ENCODE measurements around the gene AHCTF1. TPM values are rescaled to one million over a fixed set of nuclear protein-coding genes. Genes with fewer than 3 reads are reported as not detected.

AHCTF1 gene
- total and polyA plus RNA-seq, 2 experiments from 2014 or later = 7.6 to 19.5 TPM

DNA sequence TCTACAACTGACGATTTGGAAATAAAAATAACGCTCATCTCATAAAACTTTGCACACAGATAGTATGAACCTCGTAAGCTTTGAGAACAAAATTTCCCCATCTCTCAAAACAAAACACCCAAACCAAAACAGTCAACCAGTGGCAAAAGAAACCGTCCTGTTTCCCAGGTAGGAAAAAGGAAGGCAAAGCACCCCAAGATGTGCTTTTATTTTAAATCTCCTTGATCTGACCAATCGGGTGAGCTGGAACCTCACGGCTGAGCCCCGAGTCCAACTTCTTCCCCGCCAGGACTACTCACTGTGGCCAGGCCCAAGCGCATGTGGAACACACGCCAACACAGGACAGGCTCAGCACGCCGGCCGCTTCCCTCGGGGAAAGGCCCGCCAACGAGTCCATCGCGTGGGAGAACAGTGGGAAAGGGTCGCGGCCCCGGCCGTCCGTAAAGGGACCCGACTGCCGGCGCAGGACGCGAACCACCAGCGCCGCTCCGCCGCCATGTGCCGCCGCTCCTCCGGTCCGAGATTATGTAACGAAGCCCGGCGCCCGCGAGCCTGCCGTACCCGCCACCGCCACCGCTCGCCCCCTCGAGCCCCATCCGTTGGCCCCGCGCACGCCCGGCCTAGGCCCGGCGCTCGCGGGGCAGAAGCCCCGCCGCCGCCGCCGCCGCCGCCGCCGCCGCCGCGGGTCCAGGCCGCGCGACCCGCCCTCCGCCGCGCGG is 759 bp downstream of the AHCTF1 start:
- Histone ChIP-seq H3K4me1 (ENCODE audit: insufficient read depth) (peaks cover 12% of the 10 kb centered on the region; the same call in 1 of the 2 replicates), H3F3A (ENCODE audit: insufficient read depth) (peaks cover 33% of the 10 kb centered on the region), H3K79me2 (ENCODE audit: insufficient read depth) (peaks cover 51% of the 10 kb centered on the region), H2AFZ (peak overlapping the region; percentile 64), H4K20me1 (ENCODE audit: insufficient read depth) (0 out of 2 replicates have a peak, but pooled peaks cover 5% of the 10 kb centered on the region), H3K36me3 (ENCODE audit: low read depth) (peaks cover 5% of the 10 kb centered on the region), H3K4me2 (ENCODE audit: unreplicated experiment) (peak overlapping the region; percentile 81), H3K4me3 (peak overlapping the region; percentile 78), H3K9ac (peak overlapping the region; percentile 94), H3K27ac (peak overlapping the region; percentile 79), H3K9me3 (ENCODE audit: low read depth) (no peaks in the 10 kb centered on the region), H3K27me3 (replicated peaks; ENCODE audit: insufficient read depth) (no peaks in the 10 kb centered on the region), H3K9me2 (ENCODE audit: insufficient read depth) (no peaks in the 10 kb centered on the region)
- TF ChIP-seq EZH2phosphoT487 (IDR thresholded peaks at IDR 0.05; ENCODE audit: insufficient read depth, low read depth) (no peak), EZH2 (IDR thresholded peaks at IDR 0.05; ENCODE audit: insufficient read depth, poor library complexity, severe bottlenecking) (no peak)
- DNase-seq = peak; percentile 87
- in situ Hi-C loops (cut with MboI) = no loop called here
- 1% methylated on average over 21 to 75 of the region's 76 CpGs for WGBS, 2 experiments (ENCODE audit: low coverage in 1 of 2, low lambda C conversion rate in 2 of 2, missing lambda C conversion rate in 2 of 2)

DNA sequence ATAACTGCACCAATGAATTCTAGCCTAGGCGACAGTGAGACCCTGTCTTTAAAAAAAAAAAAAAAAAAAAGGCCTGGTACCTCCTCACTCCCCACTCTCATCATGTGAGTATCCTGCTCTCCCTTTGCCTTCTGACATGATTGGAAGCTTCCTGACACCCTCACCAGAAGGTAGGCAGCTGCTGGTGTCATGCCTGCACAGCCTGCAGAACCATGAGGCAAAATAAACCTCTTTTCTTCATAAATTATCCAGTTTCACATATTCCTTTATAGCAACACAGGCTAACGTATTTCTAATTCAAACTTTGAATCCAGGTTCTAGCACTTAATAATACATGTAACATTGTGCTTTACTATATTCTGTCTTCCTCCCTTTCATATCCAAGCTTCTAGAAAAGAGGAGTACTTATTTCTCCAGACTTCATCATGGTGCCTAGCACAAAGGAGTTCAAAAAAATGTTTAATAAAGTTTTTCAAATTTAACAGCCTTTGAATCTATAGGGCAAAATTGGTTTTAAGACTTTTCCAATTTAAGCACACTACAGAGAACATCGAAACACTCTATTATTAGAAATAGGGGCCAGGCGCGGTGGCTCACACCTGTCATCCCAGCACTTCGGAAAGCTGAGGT is 5.6 kb downstream of the AHCTF1 start:
- TF ChIP-seq EZH2phosphoT487 (IDR thresholded peaks at IDR 0.05; ENCODE audit: insufficient read depth, low read depth) (no peak), EZH2 (IDR thresholded peaks at IDR 0.05; ENCODE audit: insufficient read depth, poor library complexity, severe bottlenecking) (no peak)
- H3K4me3 ChIP-seq = no peak overlapping the region
- peaks cover 14% of the 10 kb centered on the region for H3K4me1 ChIP-seq (ENCODE audit: insufficient read depth)
- H3K27me3 ChIP-seq (replicated peaks; ENCODE audit: insufficient read depth) = no peaks in the 10 kb centered on the region
- H3K9me2 ChIP-seq (ENCODE audit: insufficient read depth) = no peaks in the 10 kb centered on the region
- peaks cover 100% of the 10 kb centered on the region for H3K79me2 ChIP-seq (ENCODE audit: insufficient read depth)
- in situ Hi-C loops (cut with MboI) = no loop called here
- no peak overlapping the region for H2AFZ ChIP-seq
- H3K36me3 ChIP-seq (ENCODE audit: low read depth) = peaks cover 5% of the 10 kb centered on the region
- H3F3A ChIP-seq (ENCODE audit: insufficient read depth) = peaks cover 29% of the 10 kb centered on the region
- no peak for DNase-seq
- H3K27ac ChIP-seq = no peak overlapping the region
- H3K4me2 ChIP-seq (ENCODE audit: unreplicated experiment) = no peak overlapping the region
- H3K9me3 ChIP-seq (ENCODE audit: low read depth) = no peaks in the 10 kb centered on the region
- no peak overlapping the region for H3K9ac ChIP-seq
- 0 out of 2 replicates have a peak, but pooled peaks cover 5% of the 10 kb centered on the region for H4K20me1 ChIP-seq (ENCODE audit: insufficient read depth)
- WGBS, 2 experiments (ENCODE audit: low coverage in 1 of 2, low lambda C conversion rate in 2 of 2, missing lambda C conversion rate in 2 of 2) = 100% methylated on average over 6 of the region's 6 CpGs

DNA sequence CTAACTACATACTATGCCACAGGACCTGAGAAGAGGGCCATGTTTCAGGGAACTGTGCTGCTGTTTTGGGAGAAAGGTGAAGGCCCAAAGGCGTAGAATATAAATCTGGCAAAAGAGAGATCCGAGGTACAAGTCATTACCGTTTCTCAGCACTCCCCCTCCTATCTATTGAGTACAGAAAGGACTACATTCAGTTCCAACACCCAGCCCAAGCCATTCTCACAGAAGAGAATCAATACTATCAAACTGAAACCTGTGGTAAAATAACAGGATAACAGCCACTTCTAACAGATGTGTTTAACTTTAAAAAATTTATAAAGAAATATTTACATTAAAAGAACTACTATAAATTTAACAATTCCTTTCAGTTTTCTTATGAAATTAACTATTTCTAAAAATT is 7.8 kb downstream of the AHCTF1 start:
- H3K9me2 ChIP-seq (ENCODE audit: insufficient read depth) = no peaks in the 10 kb centered on the region
- peaks cover 8% of the 10 kb centered on the region for H3F3A ChIP-seq (ENCODE audit: insufficient read depth)
- no peak overlapping the region for H3K27ac ChIP-seq
- DNase-seq = no peak
- peaks cover 3% of the 10 kb centered on the region for H3K36me3 ChIP-seq (ENCODE audit: low read depth)
- 81 to 94% methylated on average over 3 of the region's 3 CpGs for WGBS, 2 experiments (ENCODE audit: low coverage in 1 of 2, low lambda C conversion rate in 2 of 2, missing lambda C conversion rate in 2 of 2)
- no peaks in the 10 kb centered on the region for H3K27me3 ChIP-seq (replicated peaks; ENCODE audit: insufficient read depth)
- 0 out of 2 replicates have a peak, but pooled peaks cover 5% of the 10 kb centered on the region for H4K20me1 ChIP-seq (ENCODE audit: insufficient read depth)
- no peak overlapping the region for H3K4me3 ChIP-seq
- H3K79me2 ChIP-seq (ENCODE audit: insufficient read depth) = peaks cover 100% of the 10 kb centered on the region
- in situ Hi-C loops (cut with MboI) = no loop called here
- TF ChIP-seq EZH2 (IDR thresholded peaks at IDR 0.05; ENCODE audit: insufficient read depth, poor library complexity, severe bottlenecking) (no peak), EZH2phosphoT487 (IDR thresholded peaks at IDR 0.05; ENCODE audit: insufficient read depth, low read depth) (no peak)
- no peaks in the 10 kb centered on the region for H3K9me3 ChIP-seq (ENCODE audit: low read depth)
- H2AFZ ChIP-seq = no peak overlapping the region
- peaks cover 4% of the 10 kb centered on the region; the same call in 1 of the 2 replicates for H3K4me1 ChIP-seq (ENCODE audit: insufficient read depth)
- no peak overlapping the region for H3K4me2 ChIP-seq (ENCODE audit: unreplicated experiment)
- no peak overlapping the region for H3K9ac ChIP-seq

DNA sequence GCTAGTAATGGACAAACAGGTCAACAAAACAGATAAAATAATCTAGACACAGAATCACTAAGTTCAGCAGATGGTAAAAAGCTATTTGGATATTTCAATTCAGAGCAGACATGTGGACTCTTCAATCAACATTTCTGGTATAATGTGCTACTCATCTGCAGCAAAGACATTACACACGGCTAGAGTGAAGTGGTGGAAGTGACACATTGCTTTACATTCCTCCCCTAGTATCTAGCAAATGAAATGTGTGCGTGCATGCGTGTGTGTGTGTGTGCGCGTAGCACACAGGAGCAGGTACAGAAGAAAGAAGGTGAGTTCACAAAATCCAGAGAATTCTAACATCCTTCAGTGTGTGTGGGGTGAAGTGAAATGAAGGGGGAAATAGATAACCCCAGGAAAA is 8.3 kb downstream of the AHCTF1 start:
- H3K9ac ChIP-seq = no peak overlapping the region
- H3K4me3 ChIP-seq = no peak overlapping the region
- H3K9me2 ChIP-seq (ENCODE audit: insufficient read depth) = no peaks in the 10 kb centered on the region
- peaks cover 4% of the 10 kb centered on the region for H3F3A ChIP-seq (ENCODE audit: insufficient read depth)
- no peak for DNase-seq
- H3K79me2 ChIP-seq (ENCODE audit: insufficient read depth) = peaks cover 100% of the 10 kb centered on the region
- in situ Hi-C loops (cut with MboI) = no loop called here
- H4K20me1 ChIP-seq (ENCODE audit: insufficient read depth) = 0 out of 2 replicates have a peak, but pooled peaks cover 6% of the 10 kb centered on the region
- no peak for TF ChIP-seq EZH2 (IDR thresholded peaks at IDR 0.05; ENCODE audit: insufficient read depth, poor library complexity, severe bottlenecking)
- no peak for TF ChIP-seq EZH2phosphoT487 (IDR thresholded peaks at IDR 0.05; ENCODE audit: insufficient read depth, low read depth)
- no peaks in the 10 kb centered on the region for H3K27me3 ChIP-seq (replicated peaks; ENCODE audit: insufficient read depth)
- H3K9me3 ChIP-seq (ENCODE audit: low read depth) = no peaks in the 10 kb centered on the region
- peaks cover 4% of the 10 kb centered on the region; the same call in 1 of the 2 replicates for H3K4me1 ChIP-seq (ENCODE audit: insufficient read depth)
- H3K27ac ChIP-seq = no peak overlapping the region
- no peaks in the 10 kb centered on the region; the same call in 1 of the 2 replicates for H3K36me3 ChIP-seq (ENCODE audit: low read depth)
- H3K4me2 ChIP-seq (ENCODE audit: unreplicated experiment) = no peak overlapping the region
- H2AFZ ChIP-seq = no peak overlapping the region
- 77 to 84% methylated on average over 5 of the region's 5 CpGs for WGBS, 2 experiments (ENCODE audit: low coverage in 1 of 2, low lambda C conversion rate in 2 of 2, missing lambda C conversion rate in 2 of 2)

Data from GM23248 (cell line).